GM12878 (cell line): ENCODE results near the gene PTGES2. TPM values are rescaled to one million over a fixed set of nuclear protein-coding genes. Genes with fewer than 3 reads are reported as not detected.

Source experiments
- BCL11A ChIP-seq: IDR thresholded peaks from 2 replicates; pipeline ENCODE4 v1.6.1; 2011; ENCODE audit warnings: low read depth, low read length
- CEBPB ChIP-seq, 2 experiments: fragments of 150-350 bp in 1 of 2; IDR thresholded peaks; 2 replicates each; pipeline ENCODE4 v1.6.1; 2012 to 2014; ENCODE audit warnings: low read depth in 2 of 2, low read length in 2 of 2, borderline replicate concordance in 1 of 2, inconsistent platforms in 1 of 2
- FOXK2 ChIP-seq: fragments of 450-650 bp; IDR thresholded peaks from 2 replicates; pipeline ENCODE4 v1.6.1; 2017; ENCODE audit warnings: mild to moderate bottlenecking, moderate library complexity
- GATAD2B ChIP-seq: fragments of 450-650 bp; conservative IDR thresholded peaks from 2 replicates; pipeline ENCODE4 v1.6.1; 2017; ENCODE audit warnings: low read depth, mild to moderate bottlenecking, moderate library complexity
- HSF1 ChIP-seq: fragments of 150-350 bp; IDR thresholded peaks from 2 replicates; pipeline ENCODE4 v1.6.1; 2014; ENCODE audit warnings: mild to moderate bottlenecking, low read depth, low read length
- IRF4 ChIP-seq: IDR thresholded peaks from 2 replicates; pipeline ENCODE4 v1.6.1; 2011; ENCODE audit warnings: low read depth, low read length
- MYB ChIP-seq: fragments of 150-350 bp; IDR thresholded peaks from 2 replicates; pipeline ENCODE4 v1.6.1; 2014; ENCODE audit warnings: mild to moderate bottlenecking, low read depth, low read length, borderline replicate concordance
- NR2C1 ChIP-seq: fragments of 450-650 bp; IDR thresholded peaks from 2 replicates; pipeline ENCODE4 v1.6.1; 2017; ENCODE audit warnings: antibody characterized with exemption, mild to moderate bottlenecking, moderate library complexity
- NRF1 ChIP-seq: conservative IDR thresholded peaks from 2 replicates; pipeline ENCODE4 v1.6.1; 2011; ENCODE audit warnings: mild to moderate bottlenecking, low read depth, low read length, improper control_type of control experiment
- POU2F2 ChIP-seq: IDR thresholded peaks from 3 replicates; pipeline ENCODE4 v1.6.1; 2011; ENCODE audit warnings: low read depth, mild to moderate bottlenecking, low read length, borderline replicate concordance
- RAD21 ChIP-seq: IDR thresholded peaks from 2 replicates; pipeline ENCODE4 v1.6.1; 2011; ENCODE audit warnings: mild to moderate bottlenecking, low read depth, low read length, moderate library complexity; ENCODE audit not compliant: insufficient read depth
- RBBP5 ChIP-seq: fragments of 200-600 bp; sonication (generic); conservative IDR thresholded peaks from 2 replicates; pipeline ENCODE4 v1.6.1; 2016
- REST ChIP-seq: IDR thresholded peaks from 2 replicates; pipeline ENCODE4 v1.6.1; 2012; ENCODE audit warnings: mild to moderate bottlenecking, low read depth, low read length
- RFX5 ChIP-seq: IDR thresholded peaks from 2 replicates; pipeline ENCODE4 v1.6.1; 2011; ENCODE audit warnings: low read depth, low read length, improper control_type of control experiment
- SIN3A ChIP-seq: IDR thresholded peaks from 2 replicates; pipeline ENCODE4 v1.6.1; 2012; ENCODE audit warnings: low read depth, low read length, improper control_type of control experiment
- STAT3 ChIP-seq: IDR thresholded peaks from 2 replicates; pipeline ENCODE4 v1.6.1; 2011; ENCODE audit warnings: low read depth, low read length, improper control_type of control experiment
- TAF1 ChIP-seq: IDR thresholded peaks from 2 replicates; pipeline ENCODE4 v1.6.1; 2011; ENCODE audit warnings: mild to moderate bottlenecking, low read depth, low read length, borderline replicate concordance
- YBX1 ChIP-seq: fragments of 450-650 bp; IDR thresholded peaks from 2 replicates; pipeline ENCODE4 v1.6.1; 2016; ENCODE audit warnings: antibody characterized with exemption
- ZBED1 ChIP-seq: IDR thresholded peaks from 2 replicates; pipeline ENCODE4 v1.6.1; 2016; ENCODE audit warnings: borderline replicate concordance
- ZNF274 ChIP-seq: IDR thresholded peaks from one replicate; pipeline ENCODE4 v1.8.0; 2011; ENCODE audit not compliant: insufficient read length, insufficient read depth
- ZNF384 ChIP-seq: IDR thresholded peaks from 2 replicates; pipeline ENCODE4 v1.6.1; 2012; ENCODE audit warnings: low read depth, mild to moderate bottlenecking, low read length, improper control_type of control experiment, borderline replicate concordance
- ZNF592 ChIP-seq: fragments of 450-650 bp; IDR thresholded peaks from 2 replicates; pipeline ENCODE4 v1.6.1; 2017; ENCODE audit warnings: mild to moderate bottlenecking, moderate library complexity
- ZNF622 ChIP-seq: fragments of 450-650 bp; IDR thresholded peaks from 2 replicates; pipeline ENCODE4 v1.6.1; 2017; ENCODE audit warnings: mild to moderate bottlenecking, inconsistent platforms
- polyA plus RNA-seq, 11 experiments: library from polyadenylated mRNA; depleted of rRNA in 4 of 11; unstranded in 6 of 11; stranded (reverse) in 5 of 11; fragments of >200 nt; fragmentation: Nextera tagmentation in 4 of 11; fragmentation: Illumina TruSeq in 1 of 11; extraction: Ambion mirVana in 4 of 11; extraction: Trizol in 1 of 11; gene quantifications; 1 replicate in 1 of 11; 2 replicates in 10 of 11; pipeline versions ENCODE4 v1.2.1 to v1.2.3, GENCODE V29; 2011 to 2016; ENCODE audit warnings: inconsistent platforms in 2 of 11, missing spikeins in 2 of 11, low read depth in 1 of 11
- total RNA-seq, 4 experiments: library from RNA; depleted of rRNA in 3 of 4; stranded (reverse); fragments of >200 nt in 3 of 4; fragmentation: Illumina TruSeq in 1 of 4; extraction: Trizol in 1 of 4; gene quantifications; 2 replicates each; pipeline versions ENCODE4 v1.2.1 to v1.2.3, GENCODE V29; 2013 to 2021

PTGES2 gene
- total and polyA plus RNA-seq, 10 of the 15 experiments (the other 5 are each of a cell fraction or from before 2014, with no cell fraction given): 2.1 to 141 (median 99.1) TPM

- TF ChIP-seq ZNF592: no peak
- TF ChIP-seq ZNF622: no peak
- no peak for TF ChIP-seq RFX5
- TF ChIP-seq HSF1: no peak
- no peak for TF ChIP-seq NR2C1
- TF ChIP-seq SIN3A: no peak
- no peak for TF ChIP-seq YBX1
- no peak for TF ChIP-seq ZNF384
- TF ChIP-seq FOXK2: no peak; the same call in 1 of the 2 replicates
- no peak for TF ChIP-seq BCL11A
- TF ChIP-seq MYB: no peak
- TF ChIP-seq REST: no peak
- TF ChIP-seq RAD21: no peak
- TF ChIP-seq STAT3: no peak
- peak; percentile 1; the same call in 1 of the 2 replicates for TF ChIP-seq GATAD2B
- TF ChIP-seq NRF1: no peak
- peak; percentile 69; the same call in 1 of the 2 replicates for TF ChIP-seq TAF1
- TF ChIP-seq CEBPB (IDR thresholded peaks at IDR 0.05; ENCODE audit: borderline replicate concordance in 1 of 2, low read depth in 2 of 2, low read length in 2 of 2): no peak
- TF ChIP-seq ZNF274: no peak
- TF ChIP-seq POU2F2: no peak
- no peak for TF ChIP-seq ZBED1
- no peak for TF ChIP-seq IRF4
- no peak for TF ChIP-seq RBBP5
These were observed 32.5 kb upstream of the PTGES2 start, which contains the start of gene BBLN (continued) for GRCh38 chr9:128159784-128160602.
